Trophoblast cell (in vitro differentiated cells and primary cell): ENCODE measurements around the gene AGBL4.
A peak's percentile ranks its signal among the peaks of the same experiment; 100 is the strongest.
"Not testable (repeated sequence)": the region's sequence is repeated elsewhere in the genome, so short reads cannot be mapped to it uniquely, and the experiment has no call there.

Experiments used
- DNase-seq, 2 donors: peaks; one replicate each; pipeline ENCODE4 v3.0.0-alpha.2; 2016
- H2AFZ ChIP-seq: 2 replicates; pipeline ENCODE4 v1.6.1; 2013; ENCODE audit warnings: low read length, moderate library complexity, mild to moderate bottlenecking; ENCODE audit not compliant: insufficient read depth, poor library complexity
- H2AK5ac ChIP-seq: 2 replicates; pipeline ENCODE4 v1.6.1; 2013; ENCODE audit warnings: mild to moderate bottlenecking, low read length
- H2BK120ac ChIP-seq: 2 replicates; pipeline ENCODE4 v1.6.1; 2013; ENCODE audit warnings: low read length, mild to moderate bottlenecking, moderate library complexity; ENCODE audit not compliant: insufficient read depth, poor library complexity
- H2BK12ac ChIP-seq: 2 replicates; pipeline ENCODE4 v1.6.1; 2013; ENCODE audit warnings: mild to moderate bottlenecking, low read length, moderate library complexity
- H2BK5ac ChIP-seq: 2 replicates; pipeline ENCODE4 v1.6.1; 2013; ENCODE audit warnings: low read length, low read depth, moderate library complexity, mild to moderate bottlenecking; ENCODE audit not compliant: poor library complexity
- H3K14ac ChIP-seq: 2 replicates; pipeline ENCODE4 v1.6.1; 2013; ENCODE audit warnings: mild to moderate bottlenecking, low read length
- H3K18ac ChIP-seq: 2 replicates; pipeline ENCODE4 v1.6.1; 2013; ENCODE audit warnings: mild to moderate bottlenecking, low read length
- H3K23ac ChIP-seq: 2 replicates; pipeline ENCODE4 v1.6.1; 2013; ENCODE audit warnings: low read length
- H3K27ac ChIP-seq: 2 replicates; pipeline ENCODE4 v1.5.1; 2013; ENCODE audit warnings: low read depth, mild to moderate bottlenecking, inconsistent platforms, low read length, moderate library complexity
- H3K27me3 ChIP-seq: 2 replicates; pipeline ENCODE4 v1.6.1; 2013; ENCODE audit warnings: inconsistent platforms, mild to moderate bottlenecking, low read length, moderate library complexity; ENCODE audit not compliant: insufficient read depth
- H3K36me3 ChIP-seq, 2 experiments: 1 replicate in 1 of 2; 2 replicates in 1 of 2; pipeline ENCODE4 v1.6.1; 2013; ENCODE audit warnings: low read length in 2 of 2, mild to moderate bottlenecking in 2 of 2, moderate library complexity in 1 of 2; ENCODE audit not compliant: insufficient read depth in 2 of 2, control insufficient read depth in 1 of 2
- H3K4ac ChIP-seq: 2 replicates; pipeline ENCODE4 v1.6.1; 2013; ENCODE audit warnings: low read depth, mild to moderate bottlenecking, low read length, moderate library complexity
- H3K4me1 ChIP-seq, 2 experiments: 1 replicate in 1 of 2; 2 replicates in 1 of 2; pipeline ENCODE4 v1.6.1; 2013; ENCODE audit warnings: low read length in 2 of 2, mild to moderate bottlenecking in 2 of 2, moderate library complexity in 1 of 2; ENCODE audit not compliant: insufficient read depth in 2 of 2, control insufficient read depth in 1 of 2
- H3K4me2 ChIP-seq: 2 replicates; pipeline ENCODE4 v1.6.1; 2013; ENCODE audit warnings: inconsistent platforms, mild to moderate bottlenecking, low read length, moderate library complexity
- H3K4me3 ChIP-seq: 2 replicates; pipeline ENCODE4 v1.5.1; 2013; ENCODE audit warnings: mild to moderate bottlenecking, low read depth, low read length, inconsistent platforms
- H3K79me1 ChIP-seq: one replicate; pipeline ENCODE4 v1.6.1; 2013; ENCODE audit warnings: low read length
- H3K79me2 ChIP-seq: 2 replicates; pipeline ENCODE4 v1.6.1; 2013; ENCODE audit warnings: low read length, mild to moderate bottlenecking; ENCODE audit not compliant: control insufficient read depth, insufficient read depth, poor library complexity
- H3K9ac ChIP-seq: 2 replicates; pipeline ENCODE4 v1.6.1; 2013; ENCODE audit warnings: mild to moderate bottlenecking, low read length
- H3K9me3 ChIP-seq: 2 replicates; pipeline ENCODE4 v1.6.1; 2013; ENCODE audit warnings: low read depth, mild to moderate bottlenecking, control low read depth, inconsistent platforms, low read length; ENCODE audit not compliant: insufficient read depth
- H4K12ac ChIP-seq: 2 replicates; pipeline ENCODE4 v1.6.1; 2013; ENCODE audit warnings: low read depth, mild to moderate bottlenecking, low read length, moderate library complexity
- H4K8ac ChIP-seq: 2 replicates; pipeline ENCODE4 v1.6.1; 2013; ENCODE audit warnings: low read depth, mild to moderate bottlenecking, low read length, moderate library complexity
- H4K91ac ChIP-seq: one replicate; pipeline ENCODE4 v1.6.1; 2013; ENCODE audit warnings: low read depth, mild to moderate bottlenecking, low read length, moderate library complexity
- WGBS: extraction: QIAGEN DNeasy Blood & Tissue Kit; methylation state at CpG from one replicate; pipeline ENCODE4 v1.1.7; 2013; ENCODE audit warnings: missing lambda C conversion rate; ENCODE audit not compliant: insufficient read length, insufficient coverage; ENCODE audit errors: extremely low coverage; 5-methylcytosine and 5-hydroxymethylcytosine counted together

Gene AGBL4

GRCh38 chr1:49331066-49331852 is 692.5 kb downstream of the AGBL4 start:
- DNase-seq = peak in 1 of 2 donors; percentile 8
- Histone ChIP-seq H3K23ac (no peak overlapping the region), H4K91ac (no peak overlapping the region), H3K27me3 (no peaks in the 10 kb centered on the region), H2BK120ac (no peak overlapping the region), H3K79me1 (no peaks in the 10 kb centered on the region), H3K36me3 (no peaks in the 10 kb centered on the region), H3K4me3 (peak overlapping the region; percentile 46), H2BK12ac (no peak overlapping the region), H2AK5ac (no peak overlapping the region), H2AFZ (no peak overlapping the region), H2BK5ac (no peak overlapping the region), H3K9ac (no peak overlapping the region), H3K9me3 (peaks cover 10% of the 10 kb centered on the region), H4K12ac (no peak overlapping the region), H3K4me1 (peaks cover 2% of the 10 kb centered on the region in 2 experiments), H4K8ac (no peak overlapping the region), H3K79me2 (no peaks in the 10 kb centered on the region), H3K4ac (no peak overlapping the region), H3K27ac (no peak overlapping the region), H3K18ac (no peak overlapping the region), H3K14ac (no peak overlapping the region), H3K4me2 (no peak overlapping the region)
- no CpG with 5 or more reads among the region's 17 CpGs for WGBS

GRCh38 chr1:49323925-49324540 is 699.7 kb downstream of the AGBL4 start:
- Histone ChIP-seq H3K27ac (no peak overlapping the region), H3K14ac (no peak overlapping the region), H3K4me1 (no peaks in the 10 kb centered on the region), H3K23ac (no peak overlapping the region), H2AK5ac (no peak overlapping the region), H4K12ac (no peak overlapping the region), H3K4ac (no peak overlapping the region), H3K27me3 (no peaks in the 10 kb centered on the region), H3K4me2 (no peak overlapping the region), H4K91ac (no peak overlapping the region), H3K9ac (no peak overlapping the region), H4K8ac (no peak overlapping the region), H3K79me2 (no peaks in the 10 kb centered on the region), H2BK5ac (no peak overlapping the region), H2AFZ (no peak overlapping the region), H3K9me3 (no peaks in the 10 kb centered on the region), H2BK12ac (no peak overlapping the region), H3K79me1 (no peaks in the 10 kb centered on the region), H3K4me3 (no peak overlapping the region), H3K18ac (no peak overlapping the region), H2BK120ac (no peak overlapping the region), H3K36me3 (no peaks in the 10 kb centered on the region)
- no CpG with 5 or more reads among the region's 2 CpGs for WGBS
- no peak for DNase-seq

GRCh38 chr1:49320493-49320892 is 703.3 kb downstream of the AGBL4 start:
- not testable (repeated sequence) for H2AK5ac ChIP-seq, H2BK12ac ChIP-seq
- WGBS = no CpG with 5 or more reads among the region's 2 CpGs

DNA sequence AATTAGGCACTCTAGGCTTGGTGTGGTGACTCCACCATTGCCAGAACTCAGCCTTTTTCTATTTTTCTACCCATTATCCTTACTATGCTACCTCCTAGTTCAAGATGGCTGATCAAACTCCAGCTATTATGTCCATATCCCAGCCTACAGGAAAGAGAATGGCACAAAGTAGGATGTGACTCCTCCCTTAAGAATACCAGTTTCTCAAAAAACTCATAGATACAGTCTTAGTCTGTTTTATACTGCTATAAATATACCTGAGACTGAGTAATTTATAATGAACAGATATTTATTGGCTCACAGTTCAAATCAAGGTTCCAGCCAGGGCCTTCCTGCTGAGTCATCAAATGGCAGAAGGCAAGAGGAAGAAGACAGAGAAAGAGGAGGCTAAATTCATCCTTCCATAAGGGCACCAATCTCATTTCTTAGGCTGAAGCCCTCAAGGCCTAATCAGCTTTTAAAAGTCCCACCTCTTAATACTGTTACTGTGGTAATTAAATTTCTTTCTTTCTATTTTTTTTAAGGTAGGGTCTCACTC is 704.3 kb downstream of the AGBL4 start:
- Histone ChIP-seq H3K23ac (no peak overlapping the region), H3K36me3 (no peaks in the 10 kb centered on the region), H2BK120ac (no peak overlapping the region), H3K4me2 (no peak overlapping the region), H3K4ac (no peak overlapping the region), H4K8ac (no peak overlapping the region), H3K27ac (no peak overlapping the region), H4K12ac (no peak overlapping the region), H3K14ac (no peak overlapping the region), H3K9ac (no peak overlapping the region), H3K18ac (no peak overlapping the region), H4K91ac (no peak overlapping the region), H3K27me3 (no peaks in the 10 kb centered on the region), H3K4me1 (no peaks in the 10 kb centered on the region), H3K4me3 (no peak overlapping the region), H2BK5ac (no peak overlapping the region), H2BK12ac (no peak overlapping the region), H3K79me2 (no peaks in the 10 kb centered on the region), H2AFZ (no peak overlapping the region), H3K79me1 (no peaks in the 10 kb centered on the region), H3K9me3 (no peaks in the 10 kb centered on the region), H2AK5ac (no peak overlapping the region)
- DNase-seq = no peak

More at GRCh38 chr1:49320493-49320892, 703.3 kb downstream of the AGBL4 start:
- H3K4me2 ChIP-seq, DNase-seq, H3K27ac ChIP-seq, H3K4ac ChIP-seq, H2BK120ac ChIP-seq, H4K8ac ChIP-seq, H2BK5ac ChIP-seq, H3K9ac ChIP-seq, H3K79me1 ChIP-seq, H3K79me2 ChIP-seq, H4K91ac ChIP-seq, H3K18ac ChIP-seq, H3K4me3 ChIP-seq, H3K9me3 ChIP-seq, H3K14ac ChIP-seq, H3K4me1 ChIP-seq, H3K36me3 ChIP-seq, H4K12ac ChIP-seq, H3K23ac ChIP-seq, H2AFZ ChIP-seq, H3K27me3 ChIP-seq: not testable (repeated sequence)
